ENCODE measurements around the gene F5.

Gene F5

GRCh38 chr1:169615803-169616202 is 29.5 kb upstream of the F5 start:
- H3K9me3 ChIP-seq (ENCODE audit: control insufficient read depth, low read length): no peaks in the 10 kb centered on the region
- H3K27ac ChIP-seq (ENCODE audit: insufficient read depth, low read length, poor library complexity, severe bottlenecking): no peak overlapping the region
- H3K4me1 ChIP-seq (ENCODE audit: control insufficient read depth, insufficient read depth, low read length, poor library complexity, severe bottlenecking): no peaks in the 10 kb centered on the region
- H3K36me3 ChIP-seq (ENCODE audit: control insufficient read depth, insufficient read depth, low read length): no peaks in the 10 kb centered on the region
- H3K4me3 ChIP-seq (ENCODE audit: insufficient read depth, low read depth, low read length, poor library complexity, severe bottlenecking): no peak overlapping the region
- no peak for DNase-seq
- no peaks in the 10 kb centered on the region for H3K27me3 ChIP-seq (replicated peaks; ENCODE audit: control insufficient read depth, insufficient read depth, low read length, poor library complexity, severe bottlenecking)

GRCh38 chr1:169610858-169611257 is 24.6 kb upstream of the F5 start:
- Histone ChIP-seq H3K27me3 (replicated peaks; ENCODE audit: control insufficient read depth, insufficient read depth, low read length, poor library complexity, severe bottlenecking) (no peaks in the 10 kb centered on the region), H3K9me3 (ENCODE audit: control insufficient read depth, low read length) (no peaks in the 10 kb centered on the region), H3K4me1 (ENCODE audit: control insufficient read depth, insufficient read depth, low read length, poor library complexity, severe bottlenecking) (no peaks in the 10 kb centered on the region), H3K36me3 (ENCODE audit: control insufficient read depth, insufficient read depth, low read length) (no peaks in the 10 kb centered on the region), H3K27ac (ENCODE audit: insufficient read depth, low read length, poor library complexity, severe bottlenecking) (no peak overlapping the region), H3K4me3 (ENCODE audit: insufficient read depth, low read depth, low read length, poor library complexity, severe bottlenecking) (no peak overlapping the region)
- DNase-seq: no peak

GRCh38 chr1:169610108-169610507 is 23.8 kb upstream of the F5 start:
- H3K4me1 ChIP-seq (ENCODE audit: control insufficient read depth, insufficient read depth, low read length, poor library complexity, severe bottlenecking): peaks cover 3% of the 10 kb centered on the region
- no peak overlapping the region for H3K4me3 ChIP-seq (ENCODE audit: insufficient read depth, low read depth, low read length, poor library complexity, severe bottlenecking)
- no peaks in the 10 kb centered on the region for H3K9me3 ChIP-seq (ENCODE audit: control insufficient read depth, low read length)
- H3K27me3 ChIP-seq (replicated peaks; ENCODE audit: control insufficient read depth, insufficient read depth, low read length, poor library complexity, severe bottlenecking): no peaks in the 10 kb centered on the region
- H3K27ac ChIP-seq (ENCODE audit: insufficient read depth, low read length, poor library complexity, severe bottlenecking): no peak overlapping the region
- no peaks in the 10 kb centered on the region for H3K36me3 ChIP-seq (ENCODE audit: control insufficient read depth, insufficient read depth, low read length)
- DNase-seq: no peak

- no peaks in the 10 kb centered on the region for H3K27me3 ChIP-seq (replicated peaks; ENCODE audit: control insufficient read depth, insufficient read depth, low read length, poor library complexity, severe bottlenecking)
- peaks cover 11% of the 10 kb centered on the region for H3K4me1 ChIP-seq (ENCODE audit: control insufficient read depth, insufficient read depth, low read length, poor library complexity, severe bottlenecking)
- H3K27ac ChIP-seq (ENCODE audit: insufficient read depth, low read length, poor library complexity, severe bottlenecking): no peak overlapping the region
- no peak overlapping the region for H3K4me3 ChIP-seq (ENCODE audit: insufficient read depth, low read depth, low read length, poor library complexity, severe bottlenecking)
- H3K9me3 ChIP-seq (ENCODE audit: control insufficient read depth, low read length): no peaks in the 10 kb centered on the region
- DNase-seq: no peak
- no peaks in the 10 kb centered on the region for H3K36me3 ChIP-seq (ENCODE audit: control insufficient read depth, insufficient read depth, low read length)
These were observed 21.9 kb upstream of the F5 start for GRCh38 chr1:169608226-169608625.

GRCh38 chr1:169604781-169605560 is 18.7 kb upstream of the F5 start:
- Histone ChIP-seq H3K4me1 (ENCODE audit: control insufficient read depth, insufficient read depth, low read length, poor library complexity, severe bottlenecking) (peaks cover 14% of the 10 kb centered on the region), H3K4me3 (ENCODE audit: insufficient read depth, low read depth, low read length, poor library complexity, severe bottlenecking) (peak overlapping the region; percentile 3)
- DNase-seq: peak; percentile 0 to 28 (median 11)

GRCh38 chr1:169601096-169601881 is 15.0 kb upstream of the F5 start:
- no peaks in the 10 kb centered on the region for H3K9me3 ChIP-seq (ENCODE audit: control insufficient read depth, low read length)
- no peak overlapping the region for H3K27ac ChIP-seq (ENCODE audit: insufficient read depth, low read length, poor library complexity, severe bottlenecking)
- no peaks in the 10 kb centered on the region for H3K27me3 ChIP-seq (replicated peaks; ENCODE audit: control insufficient read depth, insufficient read depth, low read length, poor library complexity, severe bottlenecking)
- peaks cover 14% of the 10 kb centered on the region for H3K4me1 ChIP-seq (ENCODE audit: control insufficient read depth, insufficient read depth, low read length, poor library complexity, severe bottlenecking)
- H3K36me3 ChIP-seq (ENCODE audit: control insufficient read depth, insufficient read depth, low read length): no peaks in the 10 kb centered on the region
- H3K4me3 ChIP-seq (ENCODE audit: insufficient read depth, low read depth, low read length, poor library complexity, severe bottlenecking): no peak overlapping the region
- DNase-seq: no peak

More at GRCh38 chr1:169604781-169605560, 18.7 kb upstream of the F5 start:
- Histone ChIP-seq H3K27me3 (replicated peaks; ENCODE audit: control insufficient read depth, insufficient read depth, low read length, poor library complexity, severe bottlenecking) (no peaks in the 10 kb centered on the region), H3K9me3 (ENCODE audit: control insufficient read depth, low read length) (no peaks in the 10 kb centered on the region), H3K27ac (ENCODE audit: insufficient read depth, low read length, poor library complexity, severe bottlenecking) (peak overlapping the region; percentile 29), H3K36me3 (ENCODE audit: control insufficient read depth, insufficient read depth, low read length) (no peaks in the 10 kb centered on the region)

- no peaks in the 10 kb centered on the region for H3K4me1 ChIP-seq (ENCODE audit: control insufficient read depth, insufficient read depth, low read length, poor library complexity, severe bottlenecking)
- no peaks in the 10 kb centered on the region for H3K27me3 ChIP-seq (replicated peaks; ENCODE audit: control insufficient read depth, insufficient read depth, low read length, poor library complexity, severe bottlenecking)
- no peaks in the 10 kb centered on the region for H3K36me3 ChIP-seq (ENCODE audit: control insufficient read depth, insufficient read depth, low read length)
- H3K27ac ChIP-seq (ENCODE audit: insufficient read depth, low read length, poor library complexity, severe bottlenecking): no peak overlapping the region
- no peak overlapping the region for H3K4me3 ChIP-seq (ENCODE audit: insufficient read depth, low read depth, low read length, poor library complexity, severe bottlenecking)
- H3K9me3 ChIP-seq (ENCODE audit: control insufficient read depth, low read length): no peaks in the 10 kb centered on the region
- DNase-seq: no peak
These were observed 9.8 kb upstream of the F5 start for GRCh38 chr1:169595764-169596711.

GRCh38 chr1:169594391-169594790 is 8.1 kb upstream of the F5 start:
- no peaks in the 10 kb centered on the region for H3K27me3 ChIP-seq (replicated peaks; ENCODE audit: control insufficient read depth, insufficient read depth, low read length, poor library complexity, severe bottlenecking)
- no peaks in the 10 kb centered on the region for H3K4me1 ChIP-seq (ENCODE audit: control insufficient read depth, insufficient read depth, low read length, poor library complexity, severe bottlenecking)
- no peak overlapping the region for H3K27ac ChIP-seq (ENCODE audit: insufficient read depth, low read length, poor library complexity, severe bottlenecking)
- H3K36me3 ChIP-seq (ENCODE audit: control insufficient read depth, insufficient read depth, low read length): no peaks in the 10 kb centered on the region
- H3K4me3 ChIP-seq (ENCODE audit: insufficient read depth, low read depth, low read length, poor library complexity, severe bottlenecking): no peak overlapping the region
- no peaks in the 10 kb centered on the region for H3K9me3 ChIP-seq (ENCODE audit: control insufficient read depth, low read length)
- DNase-seq: no peak

GRCh38 chr1:169590932-169591331 is 4.7 kb upstream of the F5 start:
- no peak overlapping the region for H3K27ac ChIP-seq (ENCODE audit: insufficient read depth, low read length, poor library complexity, severe bottlenecking)
- H3K27me3 ChIP-seq (replicated peaks; ENCODE audit: control insufficient read depth, insufficient read depth, low read length, poor library complexity, severe bottlenecking): no peaks in the 10 kb centered on the region
- DNase-seq: no peak
- H3K4me1 ChIP-seq (ENCODE audit: control insufficient read depth, insufficient read depth, low read length, poor library complexity, severe bottlenecking): peaks cover 14% of the 10 kb centered on the region
- no peaks in the 10 kb centered on the region for H3K36me3 ChIP-seq (ENCODE audit: control insufficient read depth, insufficient read depth, low read length)
- no peaks in the 10 kb centered on the region for H3K9me3 ChIP-seq (ENCODE audit: control insufficient read depth, low read length)
- no peak overlapping the region for H3K4me3 ChIP-seq (ENCODE audit: insufficient read depth, low read depth, low read length, poor library complexity, severe bottlenecking)

Measured in effector memory CD4-positive, alpha-beta T cell (primary cell).